IMR-90 (cell line): ENCODE data around the gene RABEP1. TPM values are rescaled to one million over a fixed set of nuclear protein-coding genes. Genes with fewer than 3 reads are reported as not detected.

ENCODE experiments used
- ATAC-seq: fragments of 200-7000 bp; cut with Tn5 transposase; 2 replicates; pipeline ENCODE4 v1.9.1; 2020; ENCODE audit warnings: low read depth, mild to moderate bottlenecking, moderate library complexity
- BruUV-seq: library from RNA; stranded (reverse); fragments of 400-500 nt; replicated peaks from 2 replicates; lab custom pipeline; 2021; lab: Mats Ljungman, UMichigan
- CTCF ChIA-PET: fragments of 300-600 bp; formaldehyde crosslinking; extraction: SDS; loops from one replicate; lab custom pipeline; 2021; ENCODE audit warnings: antibody characterized with exemption; lab: Yijun Ruan, JAX
- POLR2A ChIA-PET: fragments of 300-600 bp; sonication (Branson Sonifier 250); formaldehyde crosslinking; loops from one replicate; lab custom pipeline; 2022; ENCODE audit warnings: antibody characterized with exemption; ENCODE audit not compliant: unreplicated experiment; lab: Charles Lee
- DNase-seq: peaks from one replicate; pipeline ENCODE4 v3.0.0; 2013
- H2AFZ ChIP-seq: replicated peaks from 2 replicates; pipeline ENCODE3; 2013; ENCODE audit warnings: low read length, mild to moderate bottlenecking; ENCODE audit not compliant: poor library complexity
- H2AK5ac ChIP-seq: 2 replicates; pipeline ENCODE4 v1.6.1; 2013; ENCODE audit warnings: low read depth, low read length, inconsistent platforms
- H2AK9ac ChIP-seq: replicated peaks from 2 replicates; pipeline ENCODE3; 2013; ENCODE audit warnings: mild to moderate bottlenecking, low read depth, low read length, moderate library complexity; ENCODE audit not compliant: poor library complexity
- H2BK120ac ChIP-seq: 2 replicates; pipeline ENCODE4 v1.6.1; 2013; ENCODE audit warnings: low read depth, low read length, inconsistent platforms
- H2BK15ac ChIP-seq: 3 replicates; pipeline ENCODE4 v1.6.1; 2013; ENCODE audit warnings: low read depth, low read length, inconsistent platforms
- H2BK20ac ChIP-seq: 2 replicates; pipeline ENCODE4 v1.6.1; 2013; ENCODE audit warnings: low read depth, mild to moderate bottlenecking, inconsistent platforms, low read length, moderate library complexity
- H2BK5ac ChIP-seq: 2 replicates; pipeline ENCODE4 v1.6.1; 2013; ENCODE audit warnings: mild to moderate bottlenecking, low read depth, low read length, inconsistent platforms; ENCODE audit not compliant: poor library complexity, severe bottlenecking
- H3K14ac ChIP-seq: replicated peaks from 2 replicates; pipeline ENCODE4 v1.6.1; 2013; ENCODE audit warnings: low read depth, low read length, inconsistent platforms
- H3K18ac ChIP-seq: 2 replicates; pipeline ENCODE4 v1.6.1; 2013; ENCODE audit warnings: low read depth, low read length, control low read depth
- H3K23ac ChIP-seq: 2 replicates; pipeline ENCODE4 v1.6.1; 2013; ENCODE audit warnings: low read depth, low read length, inconsistent platforms
- H3K27ac ChIP-seq: 2 replicates; pipeline ENCODE4 v1.5.1; 2013; ENCODE audit warnings: mild to moderate bottlenecking, control low read depth, low read length; ENCODE audit not compliant: insufficient read depth
- H3K27me3 ChIP-seq: 2 replicates; pipeline ENCODE4 v1.6.1; 2013; ENCODE audit warnings: low read length; ENCODE audit not compliant: control insufficient read depth, insufficient read depth
- H3K36me3 ChIP-seq: 2 replicates; pipeline ENCODE4 v1.6.1; 2013; ENCODE audit warnings: low read length, mixed read lengths; ENCODE audit not compliant: control insufficient read depth, insufficient read depth
- H3K4ac ChIP-seq: 2 replicates; pipeline ENCODE4 v1.6.1; 2013; ENCODE audit warnings: low read depth, low read length, inconsistent platforms
- H3K4me1 ChIP-seq: 2 replicates; pipeline ENCODE4 v1.6.1; 2013; ENCODE audit warnings: low read length, mixed read lengths; ENCODE audit not compliant: control insufficient read depth, insufficient read depth
- H3K4me2 ChIP-seq: 2 replicates; pipeline ENCODE4 v1.6.1; 2013; ENCODE audit warnings: low read depth, mild to moderate bottlenecking, control low read depth, low read length, moderate library complexity
- H3K4me3 ChIP-seq: 2 replicates; pipeline ENCODE4 v1.5.1; 2013; ENCODE audit warnings: low read depth, mild to moderate bottlenecking, control low read depth, low read length, moderate library complexity; ENCODE audit not compliant: insufficient read depth
- H3K56ac ChIP-seq: 2 replicates; pipeline ENCODE4 v1.6.1; 2013; ENCODE audit warnings: low read length, inconsistent platforms; ENCODE audit not compliant: insufficient read depth; ENCODE audit errors: extremely low read depth
- H3K79me1 ChIP-seq, 2 experiments: 2 replicates each; pipeline ENCODE4 v1.6.1; 2013; ENCODE audit warnings: low read length in 2 of 2, inconsistent platforms in 1 of 2, low read depth in 1 of 2
- H3K9ac ChIP-seq: 2 replicates; pipeline ENCODE4 v1.6.1; 2013; ENCODE audit warnings: low read depth, low read length, control low read depth
- H3K9me1 ChIP-seq: 2 replicates; pipeline ENCODE4 v1.6.1; 2013; ENCODE audit warnings: low read length, inconsistent platforms; ENCODE audit not compliant: insufficient read depth
- H3K9me3 ChIP-seq: 2 replicates; pipeline ENCODE4 v1.6.1; 2013; ENCODE audit warnings: low read length; ENCODE audit not compliant: control insufficient read depth, insufficient read depth
- H4K20me1 ChIP-seq: 2 replicates; pipeline ENCODE4 v1.6.1; 2013; ENCODE audit warnings: low read length, inconsistent platforms; ENCODE audit not compliant: insufficient read depth
- H4K5ac ChIP-seq: 2 replicates; pipeline ENCODE4 v1.6.1; 2013; ENCODE audit warnings: mild to moderate bottlenecking, low read depth, low read length, control low read depth
- H4K8ac ChIP-seq, 2 experiments: 2 replicates each; pipeline ENCODE4 v1.6.1; 2013; ENCODE audit warnings: low read depth in 2 of 2, low read length in 2 of 2, control low read depth in 1 of 2, inconsistent platforms in 1 of 2
- H4K91ac ChIP-seq: 2 replicates; pipeline ENCODE4 v1.6.1; 2013; ENCODE audit warnings: low read depth, low read length, inconsistent platforms; ENCODE audit not compliant: insufficient read depth
- BHLHE40 ChIP-seq: fragments of 150-350 bp; IDR thresholded peaks from 2 replicates; pipeline ENCODE4 v1.6.1; 2016; ENCODE audit warnings: mild to moderate bottlenecking, low read depth, low read length
- CHD1 ChIP-seq: IDR thresholded peaks from 2 replicates; pipeline ENCODE4 v1.6.1; 2012; ENCODE audit warnings: low read depth, low read length, improper control_type of control experiment
- CTCF ChIP-seq: conservative IDR thresholded peaks from 2 replicates; pipeline ENCODE4 v1.5.1; 2012; ENCODE audit warnings: mild to moderate bottlenecking, low read depth, low read length, improper control_type of control experiment
- FOS ChIP-seq: fragments of 150-350 bp; IDR thresholded peaks from 2 replicates; pipeline ENCODE4 v1.6.1; 2016; ENCODE audit warnings: low read depth, low read length
- MAFK ChIP-seq: IDR thresholded peaks from 2 replicates; pipeline ENCODE4 v1.6.1; 2012; ENCODE audit warnings: low read depth, low read length, improper control_type of control experiment
- MAZ ChIP-seq: IDR thresholded peaks from 2 replicates; pipeline ENCODE4 v1.6.1; 2012; ENCODE audit warnings: low read depth, mild to moderate bottlenecking, low read length, improper control_type of control experiment, moderate library complexity, borderline replicate concordance
- MXI1 ChIP-seq: IDR thresholded peaks from 2 replicates; pipeline ENCODE4 v1.6.1; 2012; ENCODE audit warnings: low read depth, mild to moderate bottlenecking, low read length, moderate library complexity, borderline replicate concordance
- RFX5 ChIP-seq: IDR thresholded peaks from 2 replicates; pipeline ENCODE4 v1.8.0; 2012; ENCODE audit warnings: low read depth, mild to moderate bottlenecking, low read length, moderate library complexity
- SMC3 ChIP-seq: fragments of 150-350 bp; IDR thresholded peaks from 2 replicates; pipeline ENCODE4 v1.6.1; 2016; ENCODE audit warnings: low read depth, mild to moderate bottlenecking, antibody characterized with exemption, low read length, moderate library complexity
- USF2 ChIP-seq: fragments of 150-350 bp; IDR thresholded peaks from 2 replicates; pipeline ENCODE4 v1.6.1; 2017; ENCODE audit warnings: mild to moderate bottlenecking, antibody characterized with exemption, low read length, low read depth
- WGBS, 2 experiments: methylation state at CpG; one replicate each; pipeline versions ENCODE4 v1.1.5 to v1.1.7; 2013; ENCODE audit warnings: missing lambda C conversion rate in 2 of 2; ENCODE audit not compliant: insufficient read length in 1 of 2; ENCODE audit errors: extremely low coverage in 2 of 2; 5-methylcytosine and 5-hydroxymethylcytosine counted together
- dilution Hi-C: fragments of 300-500 bp; cut with HindIII; formaldehyde crosslinking; loops from one replicate; pipeline ENCODE4 v1.14.3; 2018; ENCODE audit warnings: low sequenced_read_pairs; ENCODE audit not compliant: unreplicated experiment
- in situ Hi-C: fragments of 300-500 bp; cut with MboI; formaldehyde crosslinking; loops from 3 replicates; pipeline ENCODE4 v1.14.3; 2019; ENCODE audit warnings: low sequenced_read_pairs, inconsistent platforms, mixed read lengths
- intact Hi-C: fragments of 100-400 bp; cut with micrococcal nuclease; formaldehyde crosslinking; loops from 2 replicates; pipeline ENCODE4 v1.10.0; 2022
- polyA plus RNA-seq, 3 experiments: library from polyadenylated mRNA; depleted of rRNA; stranded (reverse); fragments of >200 nt; gene quantifications; 2 replicates each; pipeline ENCODE4 v1.2.3, GENCODE V29; 2012; ENCODE audit warnings: low replicate concordance in 1 of 3
- total RNA-seq: library from RNA; depleted of rRNA; stranded (reverse); fragments of >200 nt; gene quantifications from 2 replicates; pipeline ENCODE4 v1.2.3, GENCODE V29; 2012

The RABEP1 gene
- total and polyA plus RNA-seq, 2 of the 4 experiments (the other 2 are of a cell fraction): 15.3 to 38.2 TPM

- Histone ChIP-seq H4K20me1 (no peaks in the 10 kb centered on the region), H2AK9ac (no peak overlapping the region), H2BK5ac (no peak overlapping the region), H4K91ac (no peak overlapping the region), H3K4ac (no peak overlapping the region), H2BK15ac (no peak overlapping the region), H2BK120ac (no peak overlapping the region), H4K8ac (no peak overlapping the region), H2AK5ac (no peak overlapping the region), H3K23ac (no peak overlapping the region), H3K27ac (no peak overlapping the region), H3K4me1 (no peaks in the 10 kb centered on the region), H3K4me2 (no peak overlapping the region), H2AFZ (no peak overlapping the region), H3K56ac (no peak overlapping the region), H2BK20ac (no peak overlapping the region), H3K9ac (no peak overlapping the region), H3K18ac (no peak overlapping the region), H3K14ac (no peak overlapping the region), H3K4me3 (no peak overlapping the region), H4K5ac (no peak overlapping the region), H3K27me3 (no peaks in the 10 kb centered on the region), H3K9me3 (no peaks in the 10 kb centered on the region), H3K79me1 (no peaks in the 10 kb centered on the region), H3K36me3 (no peaks in the 10 kb centered on the region), H3K9me1 (no peaks in the 10 kb centered on the region)
- WGBS, 2 experiments: 17% methylated on average over 1 of the region's 3 CpGs; no CpG with 5 or more reads in 1 of the 2 experiments
- dilution Hi-C loops: no loop called here
- TF ChIP-seq MAFK: no peak
- TF ChIP-seq BHLHE40: no peak
- TF ChIP-seq CTCF: no peak
- TF ChIP-seq RFX5: no peak
- no peak for TF ChIP-seq CHD1
- no peak for TF ChIP-seq SMC3
- TF ChIP-seq MXI1: no peak
- no peak for TF ChIP-seq USF2
- TF ChIP-seq FOS: no peak
- TF ChIP-seq MAZ: no peak
- ChIA-PET POLR2A (no interaction called here), CTCF (interaction anchor here (0.6 to 0.7 kb wide), 2 partner anchors 34 to 138 kb away, joined by 4 read pairs; no protein-coding TSS in a partner anchor)
- intact Hi-C loops: loop anchor here (1.0 kb wide), 1 partner anchor 39 kb away; no protein-coding TSS in a partner anchor
- no TSS peak for BruUV-seq
- DNase-seq (no peak), ATAC-seq (no peak)
- in situ Hi-C loops: loop anchor here (25.0 kb wide), 1 partner anchor 1200 kb away; the partner anchor contains the start of genes AIPL1 and PIMREG
Observed at GRCh38 chr17:5236938-5237540, 45.0 kb upstream of the RABEP1 start.
